GM19023 (cell line): ENCODE results near the gene BRME1.

Experiments used
- ATAC-seq: cut with Tn5 transposase; IDR thresholded peaks from one replicate; pipeline ENCODE4 v1.9.1; 2021; ENCODE audit warnings: mild to moderate bottlenecking, moderate library complexity; ENCODE audit not compliant: unreplicated experiment

BRME1 gene

DNA sequence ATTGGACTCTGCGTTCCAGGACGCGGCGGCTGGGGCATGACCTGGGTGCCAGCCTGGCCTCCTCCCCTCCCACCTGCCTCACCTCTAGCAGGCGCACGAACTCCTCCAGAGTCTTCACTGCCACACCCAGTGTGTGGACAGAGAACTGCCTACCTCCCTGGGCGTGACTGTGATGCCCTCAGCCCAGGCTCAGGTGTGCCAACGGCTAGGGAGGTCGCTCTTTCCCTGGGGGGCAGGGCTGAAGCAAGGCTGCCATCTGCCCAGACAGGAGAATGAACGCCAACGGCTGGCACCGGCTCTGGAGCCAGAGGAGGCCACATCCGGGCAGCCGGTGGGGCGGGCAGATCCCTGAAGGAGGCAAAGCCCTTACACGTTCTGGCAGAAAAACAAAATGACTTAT, 17.6 kb downstream of the BRME1 start:
- no peak for ATAC-seq

DNA sequence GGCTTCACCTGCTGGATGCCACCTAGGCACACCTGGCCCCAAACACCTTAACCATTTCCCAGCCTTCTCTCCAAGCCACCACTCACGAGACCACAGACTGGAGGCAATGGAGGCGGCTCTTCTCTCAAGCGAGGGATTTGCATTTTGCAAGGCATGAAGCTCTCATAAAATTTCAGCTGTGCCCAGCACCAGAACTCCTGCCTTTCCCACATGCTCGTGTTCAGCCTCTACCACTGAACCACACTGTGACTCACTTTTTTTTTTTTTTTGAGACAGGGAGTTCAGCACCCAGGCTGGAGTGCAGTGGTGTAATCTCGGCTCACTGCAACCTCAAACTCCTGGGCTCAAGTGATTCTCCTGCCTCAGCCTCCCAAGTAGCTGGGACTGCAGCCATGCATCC, 18.4 kb downstream of the BRME1 start:
- ATAC-seq = no peak

DNA sequence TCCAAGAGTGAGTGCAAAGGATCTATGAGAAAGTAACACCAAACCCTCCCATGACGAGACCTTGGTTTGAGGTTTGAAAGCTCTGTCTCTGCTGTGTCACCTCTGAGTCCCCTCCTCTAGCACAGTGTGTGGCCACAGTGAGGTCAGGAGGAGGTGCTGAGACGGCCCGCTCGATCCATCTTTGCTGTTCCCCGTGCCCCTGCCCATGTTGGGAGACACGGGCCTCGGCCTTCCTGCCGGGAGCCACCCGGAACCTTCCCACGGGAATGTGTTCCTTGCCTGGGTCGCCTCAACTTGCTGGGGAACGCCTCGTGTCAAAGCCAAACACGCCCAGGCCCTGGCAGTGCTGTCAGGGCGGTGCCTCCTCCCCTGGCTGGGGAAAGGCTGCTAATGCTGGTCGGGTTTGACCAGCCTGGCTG, 18.9 kb downstream of the BRME1 start:
- no peak for ATAC-seq

DNA sequence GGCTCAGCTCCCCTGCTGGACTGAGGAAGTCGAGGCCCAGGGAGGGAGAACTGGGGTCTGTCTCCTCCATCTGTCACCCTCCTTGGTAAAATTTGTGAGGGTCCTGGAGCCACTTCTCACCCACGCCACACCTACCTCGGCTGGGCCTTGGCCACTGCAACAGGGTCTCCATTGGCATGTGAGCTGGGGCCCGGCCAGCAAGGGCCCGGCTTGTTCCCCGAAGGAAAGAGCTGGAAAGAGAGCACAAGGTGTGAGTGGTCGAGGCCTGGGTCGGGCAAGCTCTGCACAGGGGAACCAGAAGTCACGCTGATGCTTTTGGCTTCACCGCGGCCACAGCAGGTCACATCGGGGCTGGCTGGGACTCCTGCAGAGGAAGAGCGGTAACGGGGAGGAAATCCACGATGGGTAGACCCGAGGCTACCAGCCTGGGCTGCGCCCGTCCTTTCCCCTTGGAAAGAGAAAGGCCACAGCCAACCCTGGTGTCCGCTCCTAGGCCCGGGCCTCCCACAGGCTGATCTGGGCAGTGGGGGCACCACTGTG, 20.0 kb downstream of the BRME1 start:
- ATAC-seq = no peak

DNA sequence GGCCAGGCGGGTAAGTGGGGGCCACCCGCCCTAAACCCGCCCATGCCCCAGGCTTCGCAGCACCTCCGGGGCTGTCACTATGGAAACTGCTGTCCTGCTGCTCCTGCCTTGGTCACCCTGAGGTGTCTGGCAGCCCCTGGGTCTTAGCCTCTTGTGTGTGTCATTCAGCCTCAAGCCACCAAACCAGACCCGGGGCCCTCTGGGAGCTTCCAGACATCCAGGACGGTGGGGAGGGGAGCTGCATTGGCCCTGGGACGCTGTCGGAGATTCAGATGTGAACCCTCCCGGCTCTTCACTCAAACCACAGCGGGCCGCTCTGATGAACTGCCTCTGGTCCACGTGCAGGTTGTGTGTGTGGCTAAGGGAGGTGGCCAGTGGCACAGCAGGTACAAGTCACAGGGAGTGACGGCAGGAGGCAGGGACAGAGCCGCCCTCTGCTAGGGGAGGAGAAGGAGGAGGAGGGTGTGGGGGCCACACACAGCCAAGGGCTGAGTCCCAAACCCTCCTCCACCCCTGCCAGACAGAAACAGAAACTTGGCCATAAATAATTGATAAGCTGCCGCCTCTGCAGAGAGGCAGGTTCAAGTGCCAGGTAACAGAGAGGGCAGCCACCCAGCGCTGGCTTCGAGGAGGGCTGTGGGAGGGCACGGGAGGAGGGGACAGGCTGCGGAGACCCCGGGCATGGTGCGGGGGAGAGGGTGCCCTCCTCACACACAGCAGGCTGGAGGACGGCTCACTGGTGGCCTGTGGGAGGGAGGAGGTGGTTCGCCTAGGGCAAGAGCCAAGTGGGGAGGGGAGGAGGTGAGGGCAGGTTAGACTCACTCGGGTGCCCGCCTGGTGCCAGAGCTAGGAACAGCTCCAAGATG, 21.0 kb downstream of the BRME1 start:
- no peak for ATAC-seq

DNA sequence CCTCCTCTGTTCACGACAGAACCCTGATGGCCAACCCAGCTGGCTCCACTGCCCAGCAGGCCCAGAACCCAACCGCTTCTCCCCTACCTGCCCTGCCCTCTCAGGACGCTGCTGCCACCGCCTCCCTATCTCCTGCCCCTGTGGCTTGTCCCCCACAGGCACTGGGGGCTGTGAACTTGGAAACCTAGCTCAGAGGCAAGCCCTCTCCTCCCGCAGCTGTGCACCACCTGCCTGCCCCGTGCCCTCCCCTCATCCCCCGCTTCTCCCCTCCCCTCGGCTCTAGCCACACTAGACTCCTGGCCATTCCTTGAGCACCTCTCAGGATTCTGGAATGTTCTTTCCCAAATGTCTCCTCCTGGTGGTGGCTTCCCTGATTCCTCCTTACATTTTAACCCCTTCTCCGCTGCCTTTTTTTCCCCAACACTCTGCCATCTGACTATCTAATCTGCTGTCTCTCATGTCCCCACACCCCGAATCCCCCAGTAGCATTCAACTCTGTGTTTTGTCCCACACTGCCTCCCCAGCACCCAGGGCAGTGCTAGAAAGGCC, 22.3 kb downstream of the BRME1 start:
- no peak for ATAC-seq

DNA sequence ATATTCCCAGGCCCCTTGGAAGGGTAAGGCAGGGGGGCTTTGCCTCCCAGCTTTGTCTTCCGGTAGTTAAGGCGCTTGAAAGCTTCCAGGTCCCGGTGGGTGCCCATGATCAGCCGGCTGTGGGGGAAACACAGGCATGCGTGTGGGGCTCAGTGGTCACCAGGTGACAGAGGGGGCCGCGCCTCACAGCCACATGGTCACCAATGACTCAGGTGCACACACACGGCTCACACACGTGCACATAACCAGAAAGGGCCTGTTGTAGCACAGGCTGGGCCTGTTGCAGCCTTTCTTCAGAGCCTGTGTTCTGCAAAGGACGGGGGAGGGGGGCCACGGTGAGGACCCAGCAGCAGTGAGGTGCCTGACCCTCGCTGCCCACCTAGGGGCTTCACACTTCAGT, 23.1 kb downstream of the BRME1 start:
- no peak for ATAC-seq

DNA sequence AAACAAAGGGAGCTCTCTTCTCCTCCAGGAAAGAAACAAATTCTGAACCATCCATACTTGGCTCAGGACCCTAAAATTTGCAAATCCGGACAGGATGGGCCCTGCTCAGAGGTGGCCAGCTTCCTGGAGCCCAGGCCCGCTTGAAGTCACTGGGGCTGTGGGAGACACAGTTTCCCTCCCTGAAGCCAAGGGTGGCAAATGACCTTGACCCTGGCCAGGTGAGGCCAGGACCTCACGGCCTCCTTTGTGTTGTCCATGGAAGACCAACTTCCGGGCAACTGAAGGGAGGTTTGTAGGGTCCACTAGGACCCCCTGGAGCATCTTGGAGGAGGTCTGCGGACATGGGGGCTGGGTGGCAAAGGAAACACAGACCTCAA, 23.5 kb downstream of the BRME1 start:
- ATAC-seq = no peak

DNA sequence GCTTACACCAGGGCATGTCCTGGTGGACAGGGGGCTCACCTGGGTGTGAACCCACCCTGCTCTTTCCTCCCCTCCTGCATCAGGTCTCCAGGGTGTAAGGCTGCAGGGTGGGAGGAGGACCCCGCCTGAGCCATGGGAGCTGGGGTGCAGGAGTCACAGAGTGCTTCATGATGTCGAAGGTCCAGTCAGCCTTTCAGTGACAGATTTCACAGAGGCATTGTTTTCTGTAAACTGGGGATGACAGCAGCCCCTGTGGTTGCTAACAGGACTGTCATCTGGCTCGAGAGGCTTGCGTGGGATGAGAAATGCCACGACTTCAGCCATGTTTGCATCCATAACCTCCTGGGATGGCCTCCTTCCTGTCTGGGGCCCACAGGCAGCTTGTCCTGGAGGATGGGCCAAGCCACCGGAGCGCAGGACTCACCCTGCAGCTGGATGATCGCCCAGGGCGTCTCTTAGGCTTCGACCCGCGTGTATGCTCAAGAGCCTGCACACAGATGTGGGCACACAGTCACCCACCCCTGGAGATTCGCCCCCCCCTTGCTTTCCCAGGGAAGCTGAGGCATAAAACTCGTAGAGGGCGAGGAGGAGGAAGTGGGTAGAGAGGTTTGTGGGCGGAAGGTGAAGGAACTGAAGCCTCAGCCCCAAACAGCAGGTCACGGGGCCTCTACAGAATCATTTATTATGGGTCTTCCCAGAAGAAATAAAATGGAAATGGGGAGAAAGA, 24.1 kb downstream of the BRME1 start:
- ATAC-seq = no peak

DNA sequence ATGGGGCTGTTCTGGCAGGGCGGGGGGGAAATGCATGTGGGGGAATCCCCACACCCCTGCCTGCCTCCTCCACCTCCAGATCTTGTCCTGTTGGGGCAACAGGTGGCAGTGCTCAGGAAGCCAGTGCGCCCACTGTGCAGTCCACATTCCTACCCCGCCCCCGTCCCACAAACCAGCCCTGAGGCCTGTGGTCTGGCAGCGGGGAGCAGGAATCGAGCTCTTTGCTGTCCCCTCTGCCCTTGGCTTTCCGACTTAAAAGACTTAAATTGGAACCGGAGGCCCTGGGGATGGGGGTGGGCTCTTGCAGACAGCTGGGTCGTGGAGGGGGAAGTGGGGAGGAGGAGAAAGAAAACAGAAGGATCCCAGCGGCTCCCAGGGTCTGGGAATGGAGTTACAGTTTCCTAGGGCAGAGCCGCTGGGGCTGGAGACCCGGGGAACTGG, 24.6 kb downstream of the BRME1 start:
- no peak for ATAC-seq

DNA sequence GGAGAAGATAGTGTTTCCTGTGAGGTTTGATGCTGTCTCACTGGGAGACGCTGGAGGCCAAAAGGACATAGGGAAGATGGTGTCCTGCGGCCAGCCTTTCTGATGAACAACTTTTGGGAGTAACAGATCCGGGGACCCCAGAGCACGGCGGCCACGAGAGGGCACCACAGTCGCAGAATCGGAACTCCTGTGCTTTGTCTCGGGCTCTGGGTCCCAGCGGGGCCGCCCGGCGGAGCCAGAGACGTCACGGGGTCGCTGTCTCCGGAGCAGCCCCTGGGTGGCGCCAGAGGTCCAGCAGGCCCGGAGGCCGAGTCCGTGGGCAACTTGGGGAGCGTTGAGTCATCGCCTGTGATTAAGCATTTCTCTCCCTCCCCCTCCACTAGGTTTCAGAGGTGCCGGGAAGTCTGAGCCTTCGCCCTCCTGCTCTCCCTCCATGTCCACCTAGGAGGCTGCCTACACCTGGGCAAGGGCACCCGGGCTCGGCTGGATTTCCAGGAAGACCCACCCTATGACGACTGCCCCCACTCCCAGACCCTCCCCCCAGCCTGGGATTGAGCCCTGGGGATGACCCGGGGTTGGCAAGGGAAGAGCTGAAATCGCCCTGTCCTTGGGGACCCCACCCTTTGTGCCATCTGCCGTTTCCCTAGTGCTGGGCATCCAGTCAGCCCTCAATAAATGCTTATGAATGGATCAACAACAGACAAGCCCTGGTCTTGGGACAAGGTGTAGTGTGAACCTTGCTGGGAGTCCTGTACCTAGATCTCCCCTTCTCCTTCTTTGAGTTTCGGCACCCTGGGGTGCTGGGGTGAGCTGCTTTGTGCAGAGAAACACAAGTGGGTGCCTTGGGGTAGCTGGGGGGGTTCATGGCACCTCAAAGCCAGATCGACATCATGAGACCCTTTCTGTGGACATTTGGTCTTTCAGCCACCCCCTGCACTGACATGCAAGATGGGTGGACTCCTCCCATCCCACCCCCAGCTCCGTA, 25.6 kb downstream of the BRME1 start:
- ATAC-seq = peak; percentile 80

DNA sequence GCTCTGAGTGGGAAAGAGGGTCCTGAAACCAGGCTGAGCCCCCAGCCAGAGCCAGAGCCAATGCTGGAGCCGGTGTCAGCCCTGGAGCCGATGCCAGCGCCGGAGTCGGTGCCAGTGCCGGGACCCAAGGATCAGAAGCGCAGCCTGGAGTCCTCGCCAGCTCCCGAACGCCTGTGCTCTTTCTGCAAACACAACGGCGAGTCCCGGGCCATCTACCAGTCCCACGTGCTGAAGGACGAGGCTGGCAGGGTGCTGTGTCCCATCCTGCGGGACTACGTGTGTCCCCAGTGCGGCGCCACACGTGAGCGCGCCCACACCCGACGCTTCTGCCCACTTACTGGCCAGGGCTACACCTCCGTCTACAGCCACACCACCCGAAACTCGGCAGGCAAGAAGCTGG, 28.6 kb downstream of the BRME1 start:
- ATAC-seq = no peak

DNA sequence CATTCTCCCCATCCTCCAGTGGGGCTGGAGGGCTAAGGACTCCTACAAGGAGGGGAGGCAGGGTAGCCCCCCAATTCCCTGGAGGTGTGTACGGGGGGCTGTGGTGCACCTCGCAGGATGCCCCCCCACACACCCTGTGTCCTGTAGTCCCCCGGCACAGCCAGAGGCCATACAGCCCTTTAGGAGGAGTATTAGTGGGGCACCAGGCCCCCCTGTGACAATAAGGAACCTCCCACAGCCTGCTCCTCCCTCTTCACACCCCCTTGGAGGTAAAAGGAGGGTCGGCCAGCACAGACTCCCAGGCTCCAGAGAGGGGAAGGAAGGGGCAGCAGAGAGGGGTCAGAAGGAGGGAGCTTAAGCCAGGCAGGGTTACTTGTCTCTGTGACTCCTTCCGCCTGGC, 29.1 kb downstream of the BRME1 start, which contains the start of gene NANOS3:
Gene NANOS3 (plus strand): TSS at position 301 of the 400 bp plus-strand sequence. CDS start 115 bp downstream, outside the sequence.
- ATAC-seq = no peak

DNA sequence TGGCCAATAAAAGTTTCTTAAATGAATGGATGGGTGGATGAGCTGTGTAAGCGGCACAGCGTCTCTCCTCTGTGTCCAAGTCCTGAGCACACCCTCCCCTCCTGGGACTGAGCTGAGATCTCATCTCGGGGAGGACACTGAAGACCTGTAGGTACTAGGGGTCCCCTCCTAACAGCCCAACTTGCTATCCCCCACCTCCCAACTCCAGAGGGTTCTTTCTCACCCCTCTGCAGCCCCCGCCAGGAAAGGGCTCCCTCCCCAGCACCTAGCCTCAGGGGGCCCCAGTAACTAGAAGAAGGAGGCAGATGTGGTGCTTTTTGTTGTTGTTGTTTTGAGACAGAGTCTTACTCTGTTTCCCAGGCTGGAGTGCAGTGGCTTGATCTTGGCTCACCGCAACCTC, 30.1 kb downstream of the BRME1 start:
- ATAC-seq = no peak

DNA sequence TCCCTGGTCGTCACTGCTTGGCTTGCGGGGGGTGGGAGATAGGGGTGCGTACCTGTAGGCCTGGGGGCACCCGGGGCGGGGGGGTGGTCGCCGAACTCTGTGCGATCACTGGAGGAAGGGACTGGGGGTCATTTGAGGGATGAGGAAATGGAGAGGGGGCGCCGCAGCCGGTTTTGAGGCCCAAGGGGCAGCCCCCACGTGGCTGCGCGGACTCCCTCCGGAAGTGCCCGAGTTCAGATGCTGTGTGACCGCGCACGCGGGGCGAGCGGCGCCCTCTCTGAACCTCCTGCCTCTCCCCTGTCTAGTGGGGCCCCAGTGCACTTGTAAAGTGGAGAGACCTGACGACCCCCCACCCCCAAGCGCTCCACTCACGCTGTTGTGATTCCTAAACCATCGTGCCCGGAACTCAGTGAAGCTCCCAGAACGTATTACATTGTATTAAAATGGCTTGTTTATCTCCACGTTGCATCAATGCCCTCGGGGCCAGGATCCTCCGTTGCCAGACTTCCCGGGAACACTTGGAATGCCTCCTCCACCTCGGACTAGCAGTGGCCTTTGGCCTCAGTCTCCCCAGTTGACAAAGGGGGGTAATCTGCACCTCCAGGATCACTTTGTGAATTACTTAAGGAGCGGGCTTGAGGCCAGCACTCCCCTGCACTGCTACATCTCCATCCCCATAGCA, 31.9 kb downstream of the BRME1 start:
- no peak for ATAC-seq

DNA sequence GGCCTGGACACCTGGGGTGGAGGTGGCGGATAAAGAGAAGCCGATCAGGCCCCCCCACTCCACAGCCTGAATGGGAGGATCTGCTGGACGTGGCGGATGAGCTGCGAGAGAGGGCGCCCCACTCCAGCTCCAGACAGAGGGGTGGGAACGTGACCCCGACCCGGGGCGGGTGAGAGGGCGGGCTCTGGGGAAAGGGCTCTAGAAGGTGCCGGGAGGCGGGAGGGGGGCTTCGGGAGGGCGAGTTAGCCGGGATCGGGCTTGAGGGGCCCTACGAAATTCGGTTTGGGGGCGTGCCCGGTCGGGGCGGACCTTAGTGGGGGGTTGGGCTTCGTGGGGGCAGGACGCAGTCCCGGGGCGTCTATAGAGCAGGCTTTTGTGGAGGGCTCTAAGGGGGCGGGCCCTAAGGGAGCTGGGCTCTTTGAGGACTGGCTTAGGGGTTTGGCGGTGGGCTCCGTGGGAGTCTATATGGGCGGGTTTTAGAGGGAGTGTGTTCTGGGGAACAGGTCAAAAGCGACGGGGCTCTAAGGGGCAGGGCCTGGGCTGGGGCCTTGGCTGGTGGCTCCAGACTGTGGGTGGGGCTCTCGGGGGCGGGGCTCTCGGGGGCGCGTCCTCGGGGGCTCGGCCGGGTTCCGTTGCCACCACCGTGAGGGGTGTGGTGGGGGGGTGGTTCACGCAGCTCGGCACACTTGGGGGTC, 33.1 kb downstream of the BRME1 start:
- no peak for ATAC-seq

DNA sequence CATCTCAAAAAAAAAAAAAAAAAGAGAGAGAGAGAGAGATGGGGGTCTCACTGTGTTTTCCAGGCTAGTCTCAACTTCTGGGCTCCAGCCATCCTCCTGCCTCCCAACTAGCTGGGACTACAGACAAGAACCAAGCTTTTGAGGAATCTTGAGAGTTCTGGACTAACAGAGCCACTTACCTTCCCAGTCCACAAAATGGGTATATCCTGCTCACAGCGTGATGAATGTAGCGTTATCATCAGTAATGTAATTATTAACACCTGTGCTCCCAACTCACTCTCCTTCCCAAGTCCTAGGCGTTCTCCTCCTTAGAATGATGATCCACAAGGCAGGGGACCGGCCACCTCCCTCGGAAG, 33.6 kb downstream of the BRME1 start:
- no peak for ATAC-seq

DNA sequence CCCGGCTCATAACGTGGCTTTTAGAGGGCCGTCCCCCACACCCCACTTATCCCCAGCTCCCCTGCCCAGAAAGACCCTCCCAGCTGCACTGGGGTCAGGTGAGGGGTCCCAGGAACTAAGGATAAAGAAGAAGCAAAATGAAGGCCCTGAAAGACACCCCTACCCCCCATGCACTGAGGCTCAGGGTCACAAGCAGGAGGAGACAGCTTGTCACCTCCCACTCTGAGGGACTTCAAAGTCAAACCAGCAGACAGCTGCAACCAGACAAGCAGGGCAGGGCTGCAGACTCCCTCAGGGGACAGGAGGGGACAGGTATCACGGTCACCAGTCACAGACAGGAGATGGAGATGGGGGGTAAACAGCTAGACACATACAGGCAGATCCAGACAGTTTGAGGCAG, 35.0 kb downstream of the BRME1 start:
- ATAC-seq = no peak

DNA sequence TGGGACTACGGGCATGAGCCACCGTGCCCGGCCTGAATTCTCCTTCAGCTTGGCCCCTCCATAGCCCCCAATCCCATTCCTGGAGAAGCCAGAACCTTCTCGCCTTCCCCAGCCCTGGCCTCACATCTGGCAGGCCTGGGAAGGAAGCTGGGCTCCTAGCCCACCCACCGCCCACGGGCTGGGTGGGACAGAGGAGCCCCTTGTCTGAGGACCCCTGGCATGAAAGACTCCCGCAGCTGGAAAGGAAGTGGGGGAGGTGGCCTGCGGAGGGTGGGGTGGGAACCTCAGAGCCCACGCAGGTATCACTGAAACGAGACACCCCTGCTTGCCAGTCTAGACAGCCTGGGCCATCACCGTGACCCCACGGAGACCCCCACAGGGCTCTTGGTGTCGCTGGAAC, 36.6 kb downstream of the BRME1 start:
- ATAC-seq = no peak
